Glomerular visceral epithelial cell (primary cell): ENCODE results near the gene CCND1.

Experiments
- DNase-seq: peaks from one replicate; pipeline ENCODE4 v3.0.0-alpha.2; 2016; ENCODE audit errors: extremely low spot score

Gene CCND1

GRCh38 chr11:69641681-69642548 is 959 bp downstream of the CCND1 start:
- no peak for DNase-seq

DNA sequence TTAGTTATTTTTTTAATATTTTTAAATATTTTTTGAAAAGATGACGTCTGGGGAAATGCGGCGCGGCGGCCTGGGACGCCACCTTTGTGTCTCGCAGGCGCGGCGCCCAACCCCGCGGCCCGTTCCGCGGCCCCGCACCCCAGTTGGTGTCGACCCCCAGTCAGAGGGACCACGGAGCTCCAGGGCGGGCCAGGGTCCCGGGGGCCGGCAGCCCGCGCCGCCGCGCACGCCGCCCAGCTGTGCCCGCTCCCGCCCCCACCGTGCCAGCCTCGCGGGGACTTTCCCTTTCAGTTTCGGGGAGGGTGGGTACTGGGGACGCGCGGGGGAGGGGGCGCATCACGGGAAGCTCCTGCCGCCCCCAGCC is 1.6 kb downstream of the CCND1 start:
- no peak for DNase-seq

DNA sequence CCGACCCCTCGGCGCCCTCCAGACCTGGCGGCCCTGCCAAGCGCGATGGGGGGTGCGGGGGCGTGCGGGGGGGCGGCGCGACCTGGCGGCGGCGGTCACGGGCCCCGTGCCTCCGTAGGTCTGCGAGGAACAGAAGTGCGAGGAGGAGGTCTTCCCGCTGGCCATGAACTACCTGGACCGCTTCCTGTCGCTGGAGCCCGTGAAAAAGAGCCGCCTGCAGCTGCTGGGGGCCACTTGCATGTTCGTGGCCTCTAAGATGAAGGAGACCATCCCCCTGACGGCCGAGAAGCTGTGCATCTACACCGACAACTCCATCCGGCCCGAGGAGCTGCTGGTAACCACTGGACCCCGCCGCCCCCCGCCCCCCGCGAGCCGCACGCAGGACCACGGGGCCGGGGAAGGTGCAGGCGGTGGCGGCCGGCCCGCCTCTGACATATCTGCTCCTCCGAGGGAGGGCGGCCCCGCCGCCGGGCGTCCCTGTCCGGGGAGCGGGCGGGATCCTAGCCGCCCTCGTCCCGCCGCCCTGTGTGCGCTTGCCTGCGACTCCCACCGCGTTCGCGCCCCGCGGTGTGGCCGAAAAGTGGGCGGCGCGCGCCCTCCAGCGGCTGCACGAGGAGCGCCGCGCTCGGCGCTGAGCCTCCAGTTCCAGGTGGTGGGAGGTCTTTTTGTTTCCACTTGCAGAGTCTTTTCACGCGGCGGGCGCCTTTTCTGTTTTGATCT is 2.1 kb downstream of the CCND1 start:
- DNase-seq = peak; percentile 80

GRCh38 chr11:69643646-69644045 is 2.7 kb downstream of the CCND1 start:
- DNase-seq = no peak

GRCh38 chr11:69644071-69644961 is 3.4 kb downstream of the CCND1 start:
- peak; percentile 89 for DNase-seq

- no peak for DNase-seq
These were observed 4.2 kb downstream of the CCND1 start for GRCh38 chr11:69644962-69645675.

GRCh38 chr11:69645801-69646492 is 5.0 kb downstream of the CCND1 start:
- no peak for DNase-seq

- no peak for DNase-seq
These were observed 5.8 kb downstream of the CCND1 start for GRCh38 chr11:69646493-69647389.

GRCh38 chr11:69647390-69647748 is 6.4 kb downstream of the CCND1 start:
- no peak for DNase-seq

DNA sequence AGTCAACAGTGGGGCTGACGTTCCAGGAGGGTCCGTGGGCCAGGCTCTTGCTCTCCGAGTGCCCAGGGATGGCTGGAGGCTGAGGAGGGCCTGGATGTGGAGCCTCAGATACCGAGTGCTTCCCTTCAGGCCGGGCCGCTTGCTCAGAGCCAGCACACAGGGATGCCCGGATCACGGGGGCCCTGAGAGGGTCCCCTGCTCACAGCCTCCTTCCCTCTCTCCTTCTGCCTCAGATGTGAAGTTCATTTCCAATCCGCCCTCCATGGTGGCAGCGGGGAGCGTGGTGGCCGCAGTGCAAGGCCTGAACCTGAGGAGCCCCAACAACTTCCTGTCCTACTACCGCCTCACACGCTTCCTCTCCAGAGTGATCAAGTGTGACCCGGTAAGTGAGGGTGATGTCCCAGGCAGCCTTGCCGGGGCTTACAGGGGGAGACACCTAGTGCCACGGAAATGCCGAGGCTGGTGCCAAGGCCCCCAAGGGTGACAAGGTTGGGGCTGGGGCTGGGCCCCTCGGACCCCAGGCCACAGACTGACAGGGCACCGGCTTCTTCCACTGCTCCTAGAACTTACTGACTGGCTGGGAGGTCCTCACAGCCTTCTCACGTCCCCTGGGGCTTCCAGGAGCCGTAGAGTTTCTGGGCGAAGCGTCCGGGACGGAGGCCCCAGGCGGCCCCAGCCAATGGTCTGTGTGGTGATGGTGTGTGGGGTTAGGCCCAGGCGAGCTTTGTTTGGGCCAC is 7.0 kb downstream of the CCND1 start:
- DNase-seq = no peak

- DNase-seq = no peak
These were observed 8.0 kb downstream of the CCND1 start for GRCh38 chr11:69648679-69649575.

- DNase-seq = no peak
These were observed 8.6 kb downstream of the CCND1 start for GRCh38 chr11:69649576-69649900.

- DNase-seq = no peak
These were observed 9.3 kb downstream of the CCND1 start for GRCh38 chr11:69650081-69650831.

DNA sequence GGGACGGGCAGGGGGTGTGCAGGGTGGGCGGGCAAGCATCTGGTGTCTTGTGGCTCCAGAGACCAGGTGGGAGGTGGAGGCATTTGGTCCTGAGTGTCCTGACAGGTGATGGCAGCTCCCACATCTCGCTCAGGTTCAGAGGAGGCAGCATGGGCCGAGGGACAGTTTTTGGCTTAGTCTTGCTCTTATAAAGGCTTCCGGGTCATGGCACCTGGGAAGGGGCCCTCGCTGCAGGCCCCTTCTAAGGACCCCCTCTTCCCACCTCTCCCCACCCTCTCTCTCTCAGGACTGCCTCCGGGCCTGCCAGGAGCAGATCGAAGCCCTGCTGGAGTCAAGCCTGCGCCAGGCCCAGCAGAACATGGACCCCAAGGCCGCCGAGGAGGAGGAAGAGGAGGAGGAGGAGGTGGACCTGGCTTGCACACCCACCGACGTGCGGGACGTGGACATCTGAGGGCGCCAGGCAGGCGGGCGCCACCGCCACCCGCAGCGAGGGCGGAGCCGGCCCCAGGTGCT is 9.9 kb downstream of the CCND1 start:
- no peak for DNase-seq

DNA sequence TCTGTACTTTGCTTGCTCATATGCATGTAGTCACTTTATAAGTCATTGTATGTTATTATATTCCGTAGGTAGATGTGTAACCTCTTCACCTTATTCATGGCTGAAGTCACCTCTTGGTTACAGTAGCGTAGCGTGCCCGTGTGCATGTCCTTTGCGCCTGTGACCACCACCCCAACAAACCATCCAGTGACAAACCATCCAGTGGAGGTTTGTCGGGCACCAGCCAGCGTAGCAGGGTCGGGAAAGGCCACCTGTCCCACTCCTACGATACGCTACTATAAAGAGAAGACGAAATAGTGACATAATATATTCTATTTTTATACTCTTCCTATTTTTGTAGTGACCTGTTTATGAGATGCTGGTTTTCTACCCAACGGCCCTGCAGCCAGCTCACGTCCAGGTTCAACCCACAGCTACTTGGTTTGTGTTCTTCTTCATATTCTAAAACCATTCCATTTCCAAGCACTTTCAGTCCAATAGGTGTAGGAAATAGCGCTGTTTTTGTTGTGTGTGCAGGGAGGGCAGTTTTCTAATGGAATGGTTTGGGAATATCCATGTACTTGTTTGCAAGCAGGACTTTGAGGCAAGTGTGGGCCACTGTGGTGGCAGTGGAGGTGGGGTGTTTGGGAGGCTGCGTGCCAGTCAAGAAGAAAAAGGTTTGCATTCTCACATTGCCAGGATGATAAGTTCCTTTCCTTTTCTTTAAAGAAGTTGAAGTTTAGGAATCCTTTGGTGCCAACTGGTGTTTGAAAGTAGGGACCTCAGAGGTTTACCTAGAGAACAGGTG is 11.1 kb downstream of the CCND1 start:
- no peak for DNase-seq

GRCh38 chr11:69652999-69653398 is 12.0 kb downstream of the CCND1 start:
- DNase-seq = no peak
